HEK293 (cell line): ENCODE results near the gene LRPPRC.

ENCODE experiments used
- CTCF ChIA-PET: fragments of 350-600 bp; formaldehyde crosslinking; extraction: SDS; loops from one replicate; lab custom pipeline; 2021; ENCODE audit warnings: antibody characterized with exemption; lab: Yijun Ruan, JAX
- POLR2A ChIA-PET: fragments of 300-600 bp; formaldehyde crosslinking; extraction: SDS; loops from one replicate; lab custom pipeline; 2020; ENCODE audit warnings: antibody characterized with exemption, inconsistent platforms; lab: Yijun Ruan, JAX
- H3K27ac ChIP-seq: fragments of 200-500 bp; sonication (Bioruptor generic); 2 replicates; pipeline ENCODE4 v1.5.1; 2014; ENCODE audit warnings: low read depth, low read length, control low read depth, inconsistent platforms; ENCODE audit errors: extremely low read depth
- H3K36me3 ChIP-seq, 2 experiments: fragments of 200-500 bp in 1 of 2; sonication (Bioruptor generic) in 1 of 2; 1 replicate in 1 of 2; 2 replicates in 1 of 2; pipeline ENCODE4 v1.5.1; 2014 to 2017; ENCODE audit warnings: inconsistent platforms in 2 of 2, low read length in 2 of 2; ENCODE audit not compliant: control insufficient read depth in 2 of 2, insufficient read depth in 1 of 2
- H3K4me1 ChIP-seq: fragments of 200-500 bp; sonication (Bioruptor generic); 2 replicates; pipeline ENCODE4 v1.5.1; 2014; ENCODE audit warnings: mild to moderate bottlenecking, low read length, inconsistent platforms; ENCODE audit not compliant: control insufficient read depth, insufficient read depth
- H3K4me3 ChIP-seq: 2 replicates; pipeline ENCODE4 v1.5.1; 2011; ENCODE audit warnings: low read depth, mild to moderate bottlenecking, control low read depth, low read length, moderate library complexity
- H3K9me3 ChIP-seq: fragments of 200-500 bp; sonication (Bioruptor generic); 2 replicates; pipeline ENCODE4 v1.5.1; 2014; ENCODE audit warnings: low read depth, low read length, inconsistent platforms; ENCODE audit not compliant: control insufficient read depth, insufficient read depth
- HOXD13 ChIP-seq: sonication (generic); formaldehyde crosslinking; IDR thresholded peaks from 2 replicates; pipeline ENCODE4 v1.8.0; 2022; ENCODE audit warnings: missing genetic modification reagents, borderline replicate concordance
- KLF7 ChIP-seq: fragments of 450-650 bp; formaldehyde crosslinking; IDR thresholded peaks from 2 replicates; pipeline ENCODE4 v1.5.1; 2016; ENCODE audit warnings: missing biosample characterization, missing genetic modification characterization, borderline replicate concordance
- REPIN1 ChIP-seq: fragments of 450-650 bp; formaldehyde crosslinking; IDR thresholded peaks from 2 replicates; pipeline ENCODE4 v1.5.1; 2017; ENCODE audit warnings: missing biosample characterization, missing genetic modification characterization, low read depth
- ZBTB21 ChIP-seq: fragments of 450-650 bp; formaldehyde crosslinking; IDR thresholded peaks from 2 replicates; pipeline ENCODE4 v1.5.1; 2017; ENCODE audit warnings: missing biosample characterization, missing genetic modification characterization
- ZBTB8A ChIP-seq: fragments of 450-650 bp; formaldehyde crosslinking; IDR thresholded peaks from 2 replicates; pipeline ENCODE4 v1.5.1; 2016; ENCODE audit warnings: missing biosample characterization, missing genetic modification characterization
- ZNF112 ChIP-seq: fragments of 450-650 bp; formaldehyde crosslinking; IDR thresholded peaks from 2 replicates; pipeline ENCODE4 v1.5.0; 2017; ENCODE audit warnings: missing biosample characterization, missing genetic modification characterization
- ZNF133 ChIP-seq: fragments of 450-650 bp; formaldehyde crosslinking; IDR thresholded peaks from 2 replicates; pipeline ENCODE4 v1.5.1; 2016; ENCODE audit warnings: missing biosample characterization, missing genetic modification characterization
- ZNF157 ChIP-seq: fragments of 450-650 bp; formaldehyde crosslinking; IDR thresholded peaks from 2 replicates; pipeline ENCODE4 v1.5.1; 2016; ENCODE audit warnings: missing biosample characterization, missing genetic modification characterization
- ZNF23 ChIP-seq: fragments of 450-650 bp; formaldehyde crosslinking; IDR thresholded peaks from 2 replicates; pipeline ENCODE4 v1.5.1; 2016; ENCODE audit warnings: missing biosample characterization, missing genetic modification characterization, borderline replicate concordance
- ZNF510 ChIP-seq: fragments of 450-650 bp; formaldehyde crosslinking; IDR thresholded peaks from 2 replicates; pipeline ENCODE4 v1.5.1; 2018; ENCODE audit warnings: mild to moderate bottlenecking, missing genetic modification characterization, missing biosample characterization; ENCODE audit not compliant: insufficient replicate concordance
- ZNF596 ChIP-seq: fragments of 450-650 bp; IDR thresholded peaks from 2 replicates; pipeline ENCODE4 v1.5.0; 2018; ENCODE audit warnings: missing biosample characterization, mild to moderate bottlenecking, missing genetic modification characterization, moderate library complexity
- ZNF600 ChIP-seq: fragments of 450-650 bp; formaldehyde crosslinking; IDR thresholded peaks from 2 replicates; pipeline ENCODE4 v1.5.1; 2016; ENCODE audit warnings: missing biosample characterization, missing genetic modification characterization
- ZNF629 ChIP-seq: fragments of 450-650 bp; formaldehyde crosslinking; IDR thresholded peaks from 2 replicates; pipeline ENCODE4 v1.5.1; 2017; ENCODE audit warnings: missing biosample characterization, missing genetic modification characterization
- ZNF670 ChIP-seq: fragments of 450-650 bp; formaldehyde crosslinking; IDR thresholded peaks from 2 replicates; pipeline ENCODE4 v1.5.1; 2016; ENCODE audit warnings: missing biosample characterization, missing genetic modification characterization, low read depth
- ZNF785 ChIP-seq: fragments of 450-650 bp; formaldehyde crosslinking; IDR thresholded peaks from 2 replicates; pipeline ENCODE4 v1.5.1; 2016; ENCODE audit warnings: missing biosample characterization, missing genetic modification characterization
- TF ChIP-seq, protein P1 (sequence below): fragments of 450-650 bp; formaldehyde crosslinking; conservative IDR thresholded peaks from 2 replicates; pipeline ENCODE4 v1.5.1; 2016; ENCODE audit warnings: low read depth, missing biosample characterization, missing genetic modification characterization
- TF ChIP-seq, protein P2 (sequence below): fragments of 450-650 bp; formaldehyde crosslinking; IDR thresholded peaks from 2 replicates; pipeline ENCODE4 v1.5.1; 2016; ENCODE audit warnings: missing biosample characterization, missing genetic modification characterization, borderline replicate concordance
- TF ChIP-seq, protein P3 (sequence below): fragments of 450-650 bp; formaldehyde crosslinking; IDR thresholded peaks from 2 replicates; pipeline ENCODE4 v1.5.1; 2016; ENCODE audit warnings: missing biosample characterization, missing genetic modification characterization, low read depth
- TF ChIP-seq, protein P4 (sequence below): fragments of 450-650 bp; formaldehyde crosslinking; IDR thresholded peaks from 2 replicates; pipeline ENCODE4 v1.5.1; 2017; ENCODE audit warnings: missing biosample characterization, missing genetic modification characterization
- TF ChIP-seq, protein P5 (sequence below): fragments of 450-650 bp; formaldehyde crosslinking; IDR thresholded peaks from 2 replicates; pipeline ENCODE4 v1.5.1; 2016; ENCODE audit warnings: missing biosample characterization, missing genetic modification characterization

LRPPRC gene

DNA sequence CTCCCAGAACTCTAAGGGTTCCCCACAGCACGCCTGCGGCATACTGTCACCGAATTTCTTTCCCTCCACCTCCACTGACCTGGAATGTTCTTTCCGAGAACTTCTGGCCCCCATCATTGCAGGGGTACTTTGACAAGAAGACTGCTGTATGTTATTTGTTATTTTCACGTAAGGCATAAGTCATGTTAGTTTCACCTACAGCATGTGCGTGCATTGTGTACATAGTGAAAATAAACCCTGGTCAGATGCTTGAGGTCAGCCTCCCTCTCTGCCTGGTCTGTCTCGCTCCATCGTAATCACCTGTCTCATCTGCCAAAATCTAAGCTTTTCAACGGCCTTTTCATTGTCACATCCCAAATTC lies 152.9 kb downstream of the LRPPRC start (continued):
- TF ChIP-seq, protein P1, sequence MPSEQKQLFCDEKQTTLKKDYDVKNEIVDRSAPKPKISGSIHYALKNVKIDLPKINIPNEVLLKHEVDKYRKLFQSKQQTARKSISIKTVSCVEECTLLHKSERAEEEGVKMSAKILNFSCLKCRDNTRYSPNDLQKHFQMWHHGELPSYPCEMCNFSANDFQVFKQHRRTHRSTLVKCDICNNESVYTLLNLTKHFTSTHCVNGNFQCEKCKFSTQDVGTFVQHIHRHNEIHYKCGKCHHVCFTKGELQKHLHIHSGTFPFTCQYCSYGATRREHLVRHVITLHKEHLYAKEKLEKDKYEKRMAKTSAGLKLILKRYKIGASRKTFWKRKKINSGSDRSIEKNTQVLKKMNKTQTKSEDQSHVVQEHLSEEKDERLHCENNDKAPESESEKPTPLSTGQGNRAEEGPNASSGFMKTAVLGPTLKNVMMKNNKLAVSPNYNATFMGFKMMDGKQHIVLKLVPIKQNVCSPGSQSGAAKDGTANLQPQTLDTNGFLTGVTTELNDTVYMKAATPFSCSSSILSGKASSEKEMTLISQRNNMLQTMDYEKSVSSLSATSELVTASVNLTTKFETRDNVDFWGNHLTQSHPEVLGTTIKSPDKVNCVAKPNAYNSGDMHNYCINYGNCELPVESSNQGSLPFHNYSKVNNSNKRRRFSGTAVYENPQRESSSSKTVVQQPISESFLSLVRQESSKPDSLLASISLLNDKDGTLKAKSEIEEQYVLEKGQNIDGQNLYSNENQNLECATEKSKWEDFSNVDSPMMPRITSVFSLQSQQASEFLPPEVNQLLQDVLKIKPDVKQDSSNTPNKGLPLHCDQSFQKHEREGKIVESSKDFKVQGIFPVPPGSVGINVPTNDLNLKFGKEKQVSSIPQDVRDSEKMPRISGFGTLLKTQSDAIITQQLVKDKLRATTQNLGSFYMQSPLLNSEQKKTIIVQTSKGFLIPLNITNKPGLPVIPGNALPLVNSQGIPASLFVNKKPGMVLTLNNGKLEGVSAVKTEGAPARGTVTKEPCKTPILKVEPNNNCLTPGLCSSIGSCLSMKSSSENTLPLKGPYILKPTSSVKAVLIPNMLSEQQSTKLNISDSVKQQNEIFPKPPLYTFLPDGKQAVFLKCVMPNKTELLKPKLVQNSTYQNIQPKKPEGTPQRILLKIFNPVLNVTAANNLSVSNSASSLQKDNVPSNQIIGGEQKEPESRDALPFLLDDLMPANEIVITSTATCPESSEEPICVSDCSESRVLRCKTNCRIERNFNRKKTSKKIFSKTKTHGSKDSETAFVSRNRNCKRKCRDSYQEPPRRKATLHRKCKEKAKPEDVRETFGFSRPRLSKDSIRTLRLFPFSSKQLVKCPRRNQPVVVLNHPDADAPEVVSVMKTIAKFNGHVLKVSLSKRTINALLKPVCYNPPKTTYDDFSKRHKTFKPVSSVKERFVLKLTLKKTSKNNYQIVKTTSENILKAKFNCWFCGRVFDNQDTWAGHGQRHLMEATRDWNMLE (tag by site-specific recombination), result no peak
- TF ChIP-seq ZNF629 (no peak), ZNF600 (tag by site-specific recombination) (no peak), ZBTB8A (tag by site-specific recombination) (no peak), ZNF23 (tag by site-specific recombination) (no peak), KLF7 (tag by site-specific recombination) (no peak), HOXD13 (CRISPR knock-in tag) (no peak), ZNF133 (no peak)
- TF ChIP-seq, protein P2, sequence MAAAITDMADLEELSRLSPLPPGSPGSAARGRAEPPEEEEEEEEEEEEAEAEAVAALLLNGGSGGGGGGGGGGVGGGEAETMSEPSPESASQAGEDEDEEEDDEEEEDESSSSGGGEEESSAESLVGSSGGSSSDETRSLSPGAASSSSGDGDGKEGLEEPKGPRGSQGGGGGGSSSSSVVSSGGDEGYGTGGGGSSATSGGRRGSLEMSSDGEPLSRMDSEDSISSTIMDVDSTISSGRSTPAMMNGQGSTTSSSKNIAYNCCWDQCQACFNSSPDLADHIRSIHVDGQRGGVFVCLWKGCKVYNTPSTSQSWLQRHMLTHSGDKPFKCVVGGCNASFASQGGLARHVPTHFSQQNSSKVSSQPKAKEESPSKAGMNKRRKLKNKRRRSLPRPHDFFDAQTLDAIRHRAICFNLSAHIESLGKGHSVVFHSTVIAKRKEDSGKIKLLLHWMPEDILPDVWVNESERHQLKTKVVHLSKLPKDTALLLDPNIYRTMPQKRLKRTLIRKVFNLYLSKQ (tag by site-specific recombination), result no peak
- TF ChIP-seq, protein P3, sequence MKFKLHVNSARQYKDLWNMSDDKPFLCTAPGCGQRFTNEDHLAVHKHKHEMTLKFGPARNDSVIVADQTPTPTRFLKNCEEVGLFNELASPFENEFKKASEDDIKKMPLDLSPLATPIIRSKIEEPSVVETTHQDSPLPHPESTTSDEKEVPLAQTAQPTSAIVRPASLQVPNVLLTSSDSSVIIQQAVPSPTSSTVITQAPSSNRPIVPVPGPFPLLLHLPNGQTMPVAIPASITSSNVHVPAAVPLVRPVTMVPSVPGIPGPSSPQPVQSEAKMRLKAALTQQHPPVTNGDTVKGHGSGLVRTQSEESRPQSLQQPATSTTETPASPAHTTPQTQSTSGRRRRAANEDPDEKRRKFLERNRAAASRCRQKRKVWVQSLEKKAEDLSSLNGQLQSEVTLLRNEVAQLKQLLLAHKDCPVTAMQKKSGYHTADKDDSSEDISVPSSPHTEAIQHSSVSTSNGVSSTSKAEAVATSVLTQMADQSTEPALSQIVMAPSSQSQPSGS, result no peak
- TF ChIP-seq, all 188 proteins: peak for 0

DNA sequence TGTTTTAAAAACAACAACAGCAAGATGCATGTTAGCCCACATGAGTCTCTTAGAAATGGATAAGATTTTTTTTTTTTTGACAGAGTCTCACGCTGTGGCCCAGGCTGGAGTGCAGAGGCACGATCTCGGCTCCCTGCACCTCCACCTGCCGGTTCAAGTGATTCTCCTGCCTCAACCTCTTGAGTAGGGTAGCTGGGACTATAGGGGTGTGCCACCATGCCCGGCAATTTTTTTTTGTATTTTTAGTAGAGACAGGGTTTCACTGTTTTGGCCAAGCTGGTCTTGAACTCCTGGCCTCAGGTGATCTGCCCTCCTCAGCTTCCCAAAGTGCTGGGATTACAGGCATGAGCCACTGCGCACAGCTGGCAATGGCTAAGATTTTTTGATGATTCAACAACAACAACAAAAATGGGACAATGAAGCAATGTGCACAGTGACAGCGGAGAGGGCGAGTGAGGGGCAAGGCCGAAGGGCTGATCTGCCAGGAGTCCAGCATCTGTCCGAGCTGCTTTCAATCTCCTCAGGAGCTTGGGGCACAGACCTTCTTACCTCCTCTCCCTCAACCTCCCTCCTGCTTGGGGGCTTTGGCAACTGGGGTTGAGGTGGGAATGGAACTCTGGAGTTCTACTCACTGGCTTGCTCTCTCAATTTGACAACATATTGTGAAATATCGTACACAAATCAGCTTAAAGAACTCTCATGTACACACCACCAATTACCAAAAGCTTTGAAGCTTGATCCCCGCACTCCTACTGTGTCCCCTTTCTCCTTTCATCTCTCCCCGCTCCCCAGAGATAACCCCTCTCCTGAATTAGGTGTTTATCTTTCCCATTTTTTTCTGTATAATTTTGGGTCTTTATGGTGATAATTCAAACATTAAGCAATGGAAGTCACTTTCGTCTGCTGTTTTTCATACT lies 153.6 kb downstream of the LRPPRC start:
- Histone ChIP-seq H3K27ac (no peak overlapping the region), H3K9me3 (no peaks in the 10 kb centered on the region), H3K36me3 (no peaks in the 10 kb centered on the region), H3K4me3 (no peak overlapping the region), H3K4me1 (no peaks in the 10 kb centered on the region)
- no peak for TF ChIP-seq ZNF596 (tag by site-specific recombination)
- TF ChIP-seq ZNF510 (tag by site-specific recombination), result no peak
- no peak for TF ChIP-seq REPIN1 (tag by site-specific recombination)
- TF ChIP-seq, protein P4, sequence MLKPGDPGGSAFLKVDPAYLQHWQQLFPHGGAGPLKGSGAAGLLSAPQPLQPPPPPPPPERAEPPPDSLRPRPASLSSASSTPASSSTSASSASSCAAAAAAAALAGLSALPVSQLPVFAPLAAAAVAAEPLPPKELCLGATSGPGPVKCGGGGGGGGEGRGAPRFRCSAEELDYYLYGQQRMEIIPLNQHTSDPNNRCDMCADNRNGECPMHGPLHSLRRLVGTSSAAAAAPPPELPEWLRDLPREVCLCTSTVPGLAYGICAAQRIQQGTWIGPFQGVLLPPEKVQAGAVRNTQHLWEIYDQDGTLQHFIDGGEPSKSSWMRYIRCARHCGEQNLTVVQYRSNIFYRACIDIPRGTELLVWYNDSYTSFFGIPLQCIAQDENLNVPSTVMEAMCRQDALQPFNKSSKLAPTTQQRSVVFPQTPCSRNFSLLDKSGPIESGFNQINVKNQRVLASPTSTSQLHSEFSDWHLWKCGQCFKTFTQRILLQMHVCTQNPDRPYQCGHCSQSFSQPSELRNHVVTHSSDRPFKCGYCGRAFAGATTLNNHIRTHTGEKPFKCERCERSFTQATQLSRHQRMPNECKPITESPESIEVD, result no peak
- TF ChIP-seq ZNF670 (tag by site-specific recombination), result no peak
- TF ChIP-seq ZNF112 (tag by site-specific recombination), result no peak
- TF ChIP-seq ZNF157 (tag by site-specific recombination), result no peak
- TF ChIP-seq ZNF785, result no peak
- TF ChIP-seq ZBTB21 (tag by site-specific recombination), result no peak
- TF ChIP-seq ZNF629, result no peak
- TF ChIP-seq, protein P5, sequence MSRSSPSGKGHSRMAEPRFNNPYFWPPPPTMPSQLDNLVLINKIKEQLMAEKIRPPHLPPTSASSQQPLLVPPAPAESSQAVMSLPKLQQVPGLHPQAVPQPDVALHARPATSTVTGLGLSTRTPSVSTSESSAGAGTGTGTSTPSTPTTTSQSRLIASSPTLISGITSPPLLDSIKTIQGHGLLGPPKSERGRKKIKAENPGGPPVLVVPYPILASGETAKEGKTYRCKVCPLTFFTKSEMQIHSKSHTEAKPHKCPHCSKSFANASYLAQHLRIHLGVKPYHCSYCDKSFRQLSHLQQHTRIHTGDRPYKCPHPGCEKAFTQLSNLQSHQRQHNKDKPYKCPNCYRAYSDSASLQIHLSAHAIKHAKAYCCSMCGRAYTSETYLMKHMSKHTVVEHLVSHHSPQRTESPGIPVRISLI, result no peak
- CTCF ChIA-PET, result interaction anchor here (0.7 kb wide), 1 partner anchor 8 kb away, joined by 3 read pairs; no protein-coding TSS in a partner anchor
- POLR2A ChIA-PET, result no interaction called here
